ENCODE results near the gene SNRNP40.
A peak's percentile ranks its signal among the peaks of the same experiment; 100 is the strongest.
"Not testable (repeated sequence)": the region's sequence is repeated elsewhere in the genome, so short reads cannot be mapped to it uniquely, and the experiment has no call there.

Gene SNRNP40

GRCh38 chr1:31296486-31297276, at the start of gene SNRNP40, which contains the start of gene ZCCHC17:
Gene SNRNP40, minus strand, starts transcription at chr1:31296788. Its CDS starts 37 bp downstream, at chr1:31296751.
Gene ZCCHC17, plus strand, starts transcription at chr1:31297032. Its CDS starts 13,067 bp downstream, at chr1:31310099.
- peak; percentile 99 for DNase-seq (ENCODE audit: low spot score)

DNA sequence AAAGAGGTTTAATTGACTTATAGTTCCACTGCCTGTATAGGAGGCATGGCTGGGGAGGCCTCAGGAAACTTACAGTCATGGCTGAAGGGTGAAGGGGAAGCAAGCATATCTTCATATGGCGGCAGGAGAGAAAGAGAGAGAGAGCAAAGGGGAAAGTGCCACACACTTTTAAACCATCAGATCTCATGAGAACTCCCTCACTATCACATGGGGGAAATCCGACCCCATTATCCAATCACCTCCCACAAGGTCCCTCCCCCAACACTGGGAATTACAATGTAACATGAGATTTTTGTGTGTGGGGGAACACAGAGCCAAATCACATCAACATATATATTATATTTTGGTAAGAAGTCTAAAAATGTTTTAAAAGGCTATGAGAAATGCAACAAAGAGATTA, 49.0 kb upstream of the SNRNP40 start:
- DNase-seq (ENCODE audit: low spot score): no peak

GRCh38 chr1:31344503-31344902, 47.9 kb upstream of the SNRNP40 start:
- no peak for DNase-seq (ENCODE audit: low spot score)

DNA sequence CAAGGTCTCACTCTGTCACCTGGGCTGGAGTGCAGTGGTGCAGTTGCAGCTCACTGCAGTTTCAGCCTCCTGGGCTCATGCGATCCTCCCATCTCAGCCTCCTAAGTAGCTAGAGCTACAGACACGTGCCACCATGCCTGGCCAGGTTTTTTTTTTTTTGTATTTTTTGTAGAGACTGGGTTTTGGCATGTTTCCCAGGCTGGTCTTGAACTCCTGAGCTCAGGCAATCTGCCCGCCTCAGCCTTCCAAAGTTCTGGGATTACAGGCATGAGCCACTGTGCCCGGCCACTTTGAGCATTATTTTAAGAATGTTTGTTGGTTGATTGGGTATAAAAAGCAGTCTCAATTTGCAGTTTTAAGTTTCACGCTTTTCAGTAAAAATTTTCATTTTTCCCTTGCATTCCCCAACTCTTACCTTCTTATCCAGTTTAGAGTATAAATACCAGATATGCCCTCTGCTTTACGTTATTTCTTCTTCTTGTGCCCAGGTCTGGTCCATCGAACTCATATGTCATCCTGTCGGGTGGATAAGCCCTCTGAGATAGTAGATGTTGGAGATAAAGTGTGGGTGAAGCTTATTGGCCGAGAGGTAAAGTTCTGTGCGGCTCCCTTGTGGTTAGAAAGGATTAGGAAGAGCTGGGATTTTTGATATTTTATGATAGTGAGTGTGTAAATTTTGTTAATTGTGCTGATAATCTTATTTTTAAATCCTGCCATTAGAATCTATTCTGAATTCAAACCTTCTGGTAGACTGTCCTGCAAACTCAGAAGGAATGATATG, 40.3 kb upstream of the SNRNP40 start:
- no peak for DNase-seq (ENCODE audit: low spot score)

DNA sequence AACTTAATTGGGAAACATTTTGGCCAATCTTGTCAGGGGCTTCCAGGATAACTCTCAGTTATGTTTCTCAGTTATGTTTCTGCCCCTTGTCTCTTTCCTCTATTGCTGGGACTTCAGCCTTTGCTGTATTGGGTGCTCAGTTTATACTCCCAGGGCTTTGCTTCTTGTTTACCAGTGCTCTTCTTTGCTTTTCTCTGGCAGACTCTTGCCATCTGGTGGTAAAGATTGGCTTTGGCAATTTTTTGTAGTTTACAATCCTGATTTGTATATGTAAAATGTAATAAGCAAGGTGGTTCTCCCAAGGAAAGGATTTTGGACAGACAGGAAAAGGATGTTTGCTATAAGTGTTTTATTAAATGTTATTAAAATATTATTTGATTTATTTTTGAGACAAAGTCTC, 38.4 kb upstream of the SNRNP40 start:
- peak; percentile 25 for DNase-seq (ENCODE audit: low spot score)

- no peak for DNase-seq (ENCODE audit: low spot score)
Measured at GRCh38 chr1:31327381-31327780, 30.8 kb upstream of the SNRNP40 start.

GRCh38 chr1:31326461-31326860, 29.9 kb upstream of the SNRNP40 start:
- DNase-seq (ENCODE audit: low spot score): no peak

GRCh38 chr1:31324992-31325391, 28.4 kb upstream of the SNRNP40 start:
- no peak for DNase-seq (ENCODE audit: low spot score)

GRCh38 chr1:31324093-31324492, 27.5 kb upstream of the SNRNP40 start:
- no peak for DNase-seq (ENCODE audit: low spot score)

GRCh38 chr1:31318146-31318545, 21.6 kb upstream of the SNRNP40 start:
- no peak for DNase-seq (ENCODE audit: low spot score)

GRCh38 chr1:31315902-31316301, 19.3 kb upstream of the SNRNP40 start:
- DNase-seq (ENCODE audit: low spot score): no peak

DNA sequence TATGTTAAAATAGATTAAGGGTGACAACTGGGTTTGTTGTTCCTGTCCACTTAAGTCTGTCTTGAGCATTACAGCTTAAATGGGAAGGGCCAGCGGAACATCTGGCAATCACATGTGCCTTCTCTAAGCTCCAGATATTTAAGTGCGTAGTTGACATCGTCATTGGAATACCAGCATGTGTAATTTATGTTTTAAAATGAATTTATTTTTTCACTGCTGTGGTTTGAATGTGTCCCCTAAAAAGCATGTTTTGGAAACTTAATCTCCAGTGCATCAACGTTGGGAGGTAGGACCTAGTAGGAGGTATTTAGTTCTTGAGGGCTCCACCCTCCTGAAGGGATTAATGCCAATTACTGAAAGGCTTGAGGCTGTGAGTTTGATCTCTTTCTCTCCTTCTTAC, 13.6 kb upstream of the SNRNP40 start:
- no peak for DNase-seq (ENCODE audit: low spot score)

DNA sequence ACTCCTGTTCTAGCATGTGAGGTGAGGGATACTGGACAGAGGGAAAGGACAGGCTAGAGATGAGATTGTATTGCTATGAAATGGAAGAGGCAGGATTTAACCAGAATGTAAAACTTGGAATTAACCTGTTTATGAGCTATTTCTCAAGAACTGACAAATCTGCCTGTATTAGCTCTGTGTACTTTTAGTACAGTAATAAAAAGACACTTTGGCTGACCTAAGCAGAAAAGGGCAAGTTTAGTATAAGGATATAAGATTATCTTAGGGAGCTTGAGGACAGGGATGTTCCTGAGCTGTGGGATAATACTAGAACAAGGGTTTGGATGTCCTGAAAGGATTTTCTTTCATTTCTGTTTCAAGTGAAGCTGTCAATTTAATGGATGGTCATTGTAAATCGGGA, 11.4 kb upstream of the SNRNP40 start:
- DNase-seq (ENCODE audit: low spot score): no peak

GRCh38 chr1:31306278-31306677, 9.7 kb upstream of the SNRNP40 start:
- DNase-seq (ENCODE audit: low spot score): peak; percentile 78

- no peak for DNase-seq (ENCODE audit: low spot score)
Measured at GRCh38 chr1:31302709-31303441, 6.3 kb upstream of the SNRNP40 start.

DNA sequence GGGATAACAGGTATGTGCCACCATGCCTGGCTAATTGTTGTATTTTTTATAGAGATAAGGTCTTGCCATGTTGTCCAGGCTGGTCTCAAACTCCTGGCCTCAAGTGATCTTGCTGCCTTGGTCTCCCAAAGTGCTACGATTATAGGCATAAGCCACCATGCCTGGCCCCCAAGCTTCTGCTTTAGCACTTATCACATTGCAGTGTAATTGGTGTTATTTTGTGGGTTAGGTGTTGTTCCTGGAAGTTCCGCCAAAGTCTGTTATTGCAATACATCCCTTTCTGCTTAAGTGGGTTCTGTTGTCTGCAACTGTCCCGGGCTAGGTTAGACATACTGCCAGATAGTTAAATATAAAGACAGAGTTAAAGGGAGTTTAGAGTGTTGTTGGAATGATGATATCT, 3.6 kb upstream of the SNRNP40 start:
- DNase-seq (ENCODE audit: low spot score): no peak

GRCh38 chr1:31299365-31299764, 2.8 kb upstream of the SNRNP40 start:
- peak; percentile 27 for DNase-seq (ENCODE audit: low spot score)

DNA sequence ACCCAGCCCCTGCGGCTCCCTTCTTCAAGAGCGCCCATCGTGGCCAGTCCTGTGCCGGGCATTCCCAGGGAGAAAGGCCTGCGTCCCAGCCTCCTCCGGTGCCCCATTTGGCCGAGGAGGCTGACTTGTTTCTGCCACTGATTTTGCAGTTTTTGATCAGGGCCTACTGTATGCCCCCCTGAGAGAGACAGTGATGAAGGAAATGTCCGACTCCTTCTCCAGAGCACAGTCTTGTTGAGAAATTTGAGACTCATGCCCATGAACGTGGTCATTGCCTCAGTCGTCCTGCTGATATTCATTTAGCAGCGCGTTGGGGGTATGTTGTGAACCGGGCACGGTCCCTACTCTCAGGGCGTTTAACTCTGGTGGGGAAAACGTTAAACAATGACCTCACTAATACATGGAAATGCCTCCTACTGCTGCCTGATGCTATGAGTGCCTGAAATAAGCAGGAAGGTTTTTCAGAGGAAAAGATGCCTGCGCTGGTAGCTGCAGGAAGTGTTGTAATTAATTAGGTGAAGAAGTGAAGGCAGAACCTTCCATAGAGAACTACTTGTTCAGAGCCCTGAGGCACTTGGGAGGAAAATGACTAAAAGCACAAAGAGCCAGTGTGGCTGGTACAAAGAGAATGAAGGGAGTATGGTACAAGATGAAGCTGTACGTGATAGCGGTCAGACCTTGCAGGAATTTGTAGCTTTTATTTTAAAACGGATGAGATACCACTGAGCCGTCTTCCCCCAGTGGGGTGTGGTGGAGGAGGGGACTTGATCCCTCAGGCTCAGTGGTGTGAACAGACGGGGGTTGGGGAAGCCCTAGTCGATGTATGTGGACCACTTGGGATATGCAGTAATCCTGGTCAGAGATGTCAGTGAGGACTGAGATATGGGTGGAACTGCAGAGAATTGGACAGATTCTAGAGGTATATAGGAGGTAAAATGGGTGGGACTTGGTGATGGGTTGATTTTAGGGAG, 974 bp upstream of the SNRNP40 start:
- peak; percentile 45 for DNase-seq (ENCODE audit: low spot score)

DNA sequence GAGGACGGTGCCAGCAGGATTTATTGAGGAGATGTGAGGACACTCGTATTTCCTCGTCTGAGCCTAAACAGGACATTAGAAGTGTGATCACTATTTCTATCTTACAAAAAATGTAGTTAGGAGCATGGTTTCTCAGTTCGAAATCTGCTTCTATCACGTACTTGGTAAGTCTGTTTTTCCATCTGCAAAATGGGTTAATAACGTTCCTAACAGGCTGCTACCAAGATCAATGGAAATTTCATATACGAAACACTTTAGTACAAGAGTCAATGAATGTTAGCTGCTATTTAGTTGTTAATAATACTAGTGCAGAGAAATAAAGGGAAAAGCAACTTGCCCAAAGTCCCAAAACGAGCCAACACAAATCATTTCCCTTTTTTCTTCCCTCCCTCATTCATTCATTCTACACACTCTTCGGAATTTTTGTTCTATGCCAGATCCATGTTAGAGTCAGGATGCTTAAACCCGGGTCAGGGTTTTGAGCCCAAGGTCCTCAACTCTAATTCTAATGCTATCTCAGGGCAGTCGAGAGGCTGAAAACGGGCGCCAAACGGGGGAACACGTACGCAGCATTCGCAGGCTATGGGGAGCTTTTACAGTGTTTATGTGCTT, 608 bp downstream of the SNRNP40 start:
- no peak for DNase-seq (ENCODE audit: low spot score)

GRCh38 chr1:31289021-31289420, 7.6 kb downstream of the SNRNP40 start:
- DNase-seq (ENCODE audit: low spot score): no peak

- DNase-seq (ENCODE audit: low spot score): not testable (repeated sequence)
Measured at GRCh38 chr1:31287791-31288190, 8.8 kb downstream of the SNRNP40 start.

Data from kidney tubule cell (primary cell).